Activated T-helper 1 cell treated with Interleukin-2 at 50 U/mL for 16 hours (primary cell): ENCODE measurements around the gene CDADC1.

Experiments used
- DNase-seq: peaks from one replicate; pipeline ENCODE4 v3.0.0-alpha.2; 2020; ENCODE audit warnings: low read depth

Gene CDADC1

GRCh38 chr13:49247643-49248621 lies at the start of gene CDADC1:
TSS of gene CDADC1 (plus strand) at chr13:49247925. CDS start at chr13:49248038, 113 bp downstream.
- DNase-seq: peak; percentile 69

- DNase-seq: no peak
Observed at GRCh38 chr13:49206641-49207040, 41.1 kb upstream of the CDADC1 start.

DNA sequence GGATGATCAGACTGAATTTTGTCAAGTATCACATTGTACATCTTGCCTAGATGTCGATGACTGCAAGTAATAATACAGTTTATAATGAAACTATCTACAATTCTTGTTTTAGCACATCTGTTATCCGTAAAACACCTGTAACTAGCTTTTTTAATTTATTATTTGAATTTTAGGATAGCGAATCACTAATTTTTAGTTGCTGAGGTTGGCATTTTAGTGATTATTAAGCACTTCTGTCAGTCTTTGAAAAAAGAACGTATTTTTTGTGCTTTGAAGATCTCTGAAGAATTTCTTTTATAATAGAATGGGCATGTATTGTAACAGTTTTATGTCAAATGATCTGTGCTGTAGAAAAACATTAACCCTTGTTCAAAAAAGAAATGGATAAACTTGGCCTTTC lies 39.1 kb upstream of the CDADC1 start:
- DNase-seq: no peak

DNA sequence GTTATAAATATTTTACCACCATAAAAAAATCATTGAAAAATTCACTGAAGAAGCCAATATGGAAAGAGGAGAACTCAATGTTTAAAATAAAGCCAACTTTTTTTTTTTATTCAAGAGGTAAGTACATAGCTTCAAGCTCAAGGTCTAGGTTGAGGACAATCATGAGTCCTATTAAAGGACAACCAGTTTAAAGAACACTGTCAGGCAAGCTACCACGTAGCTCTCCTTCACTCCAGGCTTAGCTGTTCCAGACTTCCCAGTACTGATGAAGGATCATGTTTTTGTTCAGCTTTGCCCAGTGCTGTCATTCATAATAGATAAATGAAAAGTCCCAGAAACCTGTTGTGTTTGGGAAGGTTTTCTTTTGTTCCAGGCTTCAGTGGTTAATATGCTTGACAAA lies 37.6 kb upstream of the CDADC1 start:
- DNase-seq: no peak

DNA sequence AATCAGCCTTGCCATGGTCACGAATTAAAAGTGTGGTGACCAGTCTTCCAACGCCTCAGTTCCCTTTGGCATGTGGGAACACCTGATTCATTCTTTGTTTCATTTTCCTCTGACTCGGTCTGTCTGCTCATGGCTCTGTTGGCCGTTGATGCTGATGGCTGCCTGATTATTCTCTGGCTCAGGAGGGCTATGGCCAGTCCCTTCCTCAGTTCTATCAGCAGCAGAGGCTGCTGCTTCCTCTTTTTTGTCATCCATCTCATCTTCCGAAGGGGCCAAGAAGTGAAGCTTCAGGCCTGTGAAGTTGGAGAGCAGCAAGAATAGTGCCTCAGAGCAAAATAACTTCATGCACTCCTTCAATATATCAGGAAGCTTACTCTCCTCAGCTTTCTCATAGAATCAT lies 37.1 kb upstream of the CDADC1 start:
- no peak for DNase-seq

DNA sequence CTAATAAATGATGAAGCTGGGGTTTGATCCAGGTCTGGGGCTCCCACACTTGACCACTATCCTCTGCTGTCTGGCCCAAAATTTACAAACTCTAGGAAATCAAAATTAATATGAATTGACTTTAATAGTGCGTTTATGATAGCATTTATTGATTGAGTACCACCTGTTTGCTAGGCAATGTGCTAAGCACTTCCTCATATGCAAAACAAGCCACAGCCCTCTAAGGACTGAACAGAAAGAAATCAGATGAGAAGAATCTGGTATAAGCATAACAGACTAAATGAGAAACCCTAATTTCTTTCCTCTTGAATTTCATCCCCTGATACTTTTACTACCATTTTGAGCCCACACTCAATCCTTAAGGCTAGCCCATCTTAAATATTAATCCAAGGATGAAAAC lies 34.2 kb upstream of the CDADC1 start:
- DNase-seq: no peak

DNA sequence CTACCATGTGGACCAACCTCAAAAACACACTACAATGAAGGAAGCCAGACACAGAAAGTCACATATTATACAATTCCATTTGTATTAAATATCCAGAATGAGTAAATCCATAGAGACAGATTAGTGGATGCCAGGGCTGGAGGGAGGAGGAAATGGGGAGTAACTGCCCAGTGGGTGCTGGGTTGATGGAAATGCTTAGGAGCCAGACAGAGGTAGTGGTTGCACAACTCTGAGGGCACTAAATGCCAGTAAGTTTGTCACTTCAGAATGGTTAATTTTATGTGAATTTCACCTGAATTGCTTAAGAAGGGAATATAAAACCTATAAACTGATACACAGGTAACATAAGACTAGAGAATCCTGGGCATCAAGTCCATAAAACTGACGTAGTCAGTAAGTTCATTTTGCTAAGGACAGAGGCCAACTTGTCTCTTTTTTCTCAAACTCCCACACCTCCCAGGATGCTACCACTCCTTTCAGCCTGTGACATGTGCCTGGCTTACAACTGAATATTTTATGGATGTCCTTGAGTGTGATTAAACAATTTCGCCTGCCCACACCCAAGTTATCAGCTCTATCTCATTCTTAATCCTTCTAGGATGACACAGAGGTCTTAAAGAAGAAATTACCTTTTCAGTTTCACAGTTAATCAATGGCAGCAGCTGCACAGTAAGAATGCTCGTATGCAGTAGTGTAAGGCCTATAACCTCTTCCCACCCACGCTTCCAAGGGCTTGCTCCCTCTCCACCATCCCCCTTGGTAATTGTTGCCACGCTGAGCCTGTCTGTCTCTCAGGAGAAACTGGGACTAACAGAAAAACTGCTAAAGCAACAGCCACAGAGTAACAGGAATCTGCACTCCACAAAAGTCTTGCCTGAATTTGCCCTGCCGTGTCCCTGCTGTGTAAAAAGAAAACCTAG lies 33.5 kb upstream of the CDADC1 start:
- no peak for DNase-seq

DNA sequence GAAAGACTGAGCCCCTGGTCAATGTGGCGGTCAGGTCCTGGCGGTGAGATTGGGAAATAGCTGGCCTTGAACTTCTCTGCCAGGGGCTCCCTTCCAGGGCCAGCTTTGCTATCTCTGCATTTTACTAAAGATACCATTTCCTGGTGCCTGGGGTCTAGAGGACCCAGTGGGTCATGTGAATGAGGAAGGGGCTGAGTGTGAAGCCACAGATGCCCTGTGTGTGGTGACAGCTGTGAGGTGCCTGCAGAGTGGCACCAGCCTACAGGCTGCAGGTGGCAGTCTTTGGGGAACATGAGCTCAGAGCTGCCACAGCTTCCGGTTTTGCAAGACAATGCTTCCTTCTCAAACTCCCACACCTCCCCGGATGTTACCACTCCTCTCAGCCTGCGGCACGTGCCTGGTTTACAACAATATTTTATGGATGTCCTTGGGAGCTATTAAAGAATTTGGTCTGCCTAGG lies 32.8 kb upstream of the CDADC1 start:
- peak; percentile 18 for DNase-seq

DNA sequence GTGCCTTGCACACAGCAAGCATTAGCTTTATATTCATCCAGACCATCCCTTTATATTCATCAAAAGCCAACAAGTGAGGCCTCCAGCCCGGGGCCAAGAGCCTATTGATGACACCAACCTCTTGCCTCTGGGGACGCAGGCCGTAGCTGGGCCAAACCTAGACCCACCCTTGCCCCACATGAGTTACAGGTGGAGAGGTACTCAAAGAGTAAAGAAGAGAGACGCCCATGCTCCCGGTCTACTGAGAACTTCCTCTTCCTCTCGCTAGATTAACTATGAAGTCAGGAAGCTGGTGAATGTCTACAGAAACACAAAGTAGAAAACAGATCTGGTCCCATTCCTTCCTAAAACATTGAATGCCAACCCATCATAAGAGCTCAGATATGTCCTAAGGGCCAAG lies 31.4 kb upstream of the CDADC1 start:
- no peak for DNase-seq

- no peak for DNase-seq
Observed at GRCh38 chr13:49217962-49218492, 29.7 kb upstream of the CDADC1 start.

DNA sequence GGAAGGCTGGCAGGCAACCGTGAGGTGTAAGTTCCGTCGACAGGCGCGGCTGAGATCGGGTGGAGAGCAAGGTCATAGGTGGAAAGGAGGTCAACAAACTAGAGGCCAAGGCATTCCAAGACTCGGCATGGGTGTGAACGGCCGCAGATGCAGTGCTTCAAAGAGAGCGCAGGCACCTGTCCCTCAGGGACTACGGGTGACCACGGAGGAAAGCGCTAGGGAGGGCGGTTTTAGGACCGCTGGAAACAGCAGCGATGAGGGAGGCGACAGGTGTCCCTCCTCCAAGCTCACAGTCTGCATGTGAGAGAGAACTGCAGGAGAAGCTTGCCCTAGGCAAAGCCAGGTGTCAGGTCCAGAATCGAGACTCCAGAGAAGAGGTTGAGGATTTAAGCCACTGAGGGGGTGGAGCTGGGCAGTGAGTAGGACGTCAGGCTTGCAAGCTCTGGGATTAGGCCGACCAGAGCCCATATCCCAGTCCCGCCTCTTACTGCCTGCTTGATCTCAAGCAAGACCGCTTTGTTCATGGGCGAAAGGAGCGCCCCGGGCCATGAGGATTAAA lies 29.2 kb upstream of the CDADC1 start:
- no peak for DNase-seq

DNA sequence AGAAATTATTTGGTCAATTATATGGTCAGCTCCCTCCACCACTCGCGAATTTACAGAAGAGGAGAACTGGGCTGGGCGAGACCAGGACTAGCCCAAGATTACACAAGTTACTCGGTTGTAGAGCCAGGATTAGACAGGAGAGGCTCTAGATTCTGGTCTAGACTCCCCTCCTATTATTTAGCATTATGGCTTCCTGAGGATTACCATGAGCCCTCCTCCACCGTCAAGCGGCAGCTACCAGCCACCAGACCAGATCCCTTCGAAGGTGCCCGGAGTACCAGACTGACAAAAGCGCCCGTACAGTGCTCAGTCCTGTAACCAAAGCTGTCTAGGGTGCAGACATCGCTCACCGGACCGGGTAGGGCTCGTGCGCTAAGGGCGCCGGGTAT lies 28.1 kb upstream of the CDADC1 start:
- DNase-seq: no peak

DNA sequence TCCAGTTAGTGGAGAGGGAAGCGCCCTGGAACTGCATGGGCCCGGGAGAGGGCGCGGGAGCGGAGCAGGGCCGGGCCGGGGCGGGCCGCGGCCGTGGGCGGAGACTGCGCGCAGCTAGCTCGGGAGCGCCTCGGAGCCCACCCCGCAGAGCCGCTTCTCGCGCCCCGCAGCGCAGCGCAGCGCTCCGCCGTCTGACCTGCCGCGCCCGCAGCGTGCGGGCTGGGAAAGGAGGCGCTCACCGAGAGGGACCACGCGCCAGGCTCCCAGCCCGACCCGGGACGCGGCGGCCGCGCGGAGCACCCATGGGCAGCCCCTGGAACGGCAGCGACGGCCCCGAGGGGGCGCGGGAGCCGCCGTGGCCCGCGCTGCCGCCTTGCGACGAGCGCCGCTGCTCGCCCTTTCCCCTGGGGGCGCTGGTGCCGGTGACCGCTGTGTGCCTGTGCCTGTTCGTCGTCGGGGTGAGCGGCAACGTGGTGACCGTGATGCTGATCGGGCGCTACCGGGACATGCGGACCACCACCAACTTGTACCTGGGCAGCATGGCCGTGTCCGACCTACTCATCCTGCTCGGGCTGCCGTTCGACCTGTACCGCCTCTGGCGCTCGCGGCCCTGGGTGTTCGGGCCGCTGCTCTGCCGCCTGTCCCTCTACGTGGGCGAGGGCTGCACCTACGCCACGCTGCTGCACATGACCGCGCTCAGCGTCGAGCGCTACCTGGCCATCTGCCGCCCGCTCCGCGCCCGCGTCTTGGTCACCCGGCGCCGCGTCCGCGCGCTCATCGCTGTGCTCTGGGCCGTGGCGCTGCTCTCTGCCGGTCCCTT lies 27.5 kb upstream of the CDADC1 start, which contains the start of gene MLNR:
MLNR (plus strand) TSS at position 303 of the 820 bp plus-strand sequence; CDS start at position 303, 0 bp downstream.
- DNase-seq: peak; percentile 15

DNA sequence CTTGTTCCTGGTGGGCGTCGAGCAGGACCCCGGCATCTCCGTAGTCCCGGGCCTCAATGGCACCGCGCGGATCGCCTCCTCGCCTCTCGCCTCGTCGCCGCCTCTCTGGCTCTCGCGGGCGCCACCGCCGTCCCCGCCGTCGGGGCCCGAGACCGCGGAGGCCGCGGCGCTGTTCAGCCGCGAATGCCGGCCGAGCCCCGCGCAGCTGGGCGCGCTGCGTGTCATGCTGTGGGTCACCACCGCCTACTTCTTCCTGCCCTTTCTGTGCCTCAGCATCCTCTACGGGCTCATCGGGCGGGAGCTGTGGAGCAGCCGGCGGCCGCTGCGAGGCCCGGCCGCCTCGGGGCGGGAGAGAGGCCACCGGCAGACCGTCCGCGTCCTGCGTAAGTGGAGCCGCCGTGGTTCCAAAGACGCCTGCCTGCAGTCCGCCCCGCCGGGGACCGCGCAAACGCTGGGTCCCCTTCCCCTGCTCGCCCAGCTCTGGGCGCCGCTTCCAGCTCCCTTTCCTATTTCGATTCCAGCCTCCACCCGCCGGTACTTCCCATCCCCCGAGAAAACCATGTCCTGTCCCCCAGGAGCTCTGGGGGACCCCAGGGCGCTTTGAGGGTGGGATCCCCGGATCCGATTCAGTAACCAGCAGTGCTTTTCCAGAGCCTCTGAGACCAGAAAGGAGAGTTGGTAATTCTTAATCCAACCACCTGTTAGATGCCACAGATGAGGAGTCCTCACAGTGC lies 26.7 kb upstream of the CDADC1 start:
- DNase-seq: no peak

DNA sequence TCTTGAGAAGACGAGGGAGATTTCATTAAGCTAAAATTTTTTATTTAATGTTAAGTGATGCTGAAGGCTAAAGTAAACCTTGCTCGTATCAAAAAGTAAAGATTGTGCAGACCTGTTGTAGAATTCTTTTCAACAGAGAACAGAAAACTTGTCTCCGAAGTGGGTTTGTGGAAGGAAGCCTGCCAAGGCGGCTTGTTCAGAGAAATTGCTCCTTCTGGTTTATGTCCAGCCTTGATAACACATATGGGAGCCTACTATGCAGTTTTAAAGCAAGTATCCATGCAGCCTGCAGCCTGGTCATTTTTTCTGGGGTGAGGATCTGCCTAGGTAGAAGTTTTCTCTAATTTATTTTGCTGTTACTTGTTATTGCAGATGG lies 26.1 kb upstream of the CDADC1 start:
- DNase-seq: no peak

GRCh38 chr13:49225223-49226042 lies 22.3 kb upstream of the CDADC1 start:
- DNase-seq: no peak

- no peak for DNase-seq
Observed at GRCh38 chr13:49226613-49227012, 21.1 kb upstream of the CDADC1 start.

GRCh38 chr13:49234741-49235140 lies 13.0 kb upstream of the CDADC1 start:
- DNase-seq: no peak

DNA sequence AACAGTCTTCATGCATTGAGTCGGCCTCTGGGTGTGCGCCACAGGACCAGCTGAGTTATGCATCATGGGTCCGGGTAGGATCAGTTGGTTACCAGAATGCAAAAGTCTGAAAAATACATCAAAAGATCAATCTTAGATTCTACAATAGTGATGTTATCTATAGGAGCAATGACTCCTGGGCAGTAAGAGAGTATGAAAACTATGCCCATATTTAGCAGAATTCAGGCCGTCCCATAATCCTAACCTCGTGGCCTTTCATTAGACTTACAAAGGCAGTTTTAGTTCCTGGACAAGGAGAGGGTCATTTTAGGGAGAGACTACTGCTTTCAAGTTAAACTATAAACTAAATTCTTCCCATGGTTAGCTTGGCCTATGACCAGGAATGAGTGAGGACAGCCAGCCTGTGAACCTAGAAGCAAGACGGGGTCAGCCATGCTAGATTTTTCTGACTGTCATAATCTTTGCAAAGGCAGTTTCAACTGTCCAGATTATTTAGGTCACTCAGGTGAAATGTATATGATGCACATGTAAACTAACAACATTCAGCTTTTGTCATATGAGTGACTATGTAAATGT lies 11.8 kb upstream of the CDADC1 start:
- DNase-seq: no peak
